Measurements from ENCODE around the gene NUP42.

Gene NUP42

GRCh38 chr7:23204241-23204640 is 22.4 kb downstream of the NUP42 start (continued):
- TF ChIP-seq ZSCAN16 (tag by site-specific recombination; IDR thresholded peaks at IDR 0.05) (no peak), KLF8 (tag by site-specific recombination; IDR thresholded peaks at IDR 0.05) (no peak), ZSCAN18 (tag by site-specific recombination; IDR thresholded peaks at IDR 0.05) (no peak)

- CTCF ChIA-PET: interaction anchor here (0.7 kb wide), 1 partner anchor 151 kb away, joined by 3 read pairs; no protein-coding TSS in a partner anchor
- POLR2A ChIA-PET: no interaction called here
- H3K4me3 ChIP-seq (ENCODE audit: low read depth, low read length): no peak overlapping the region
- H3K4me1 ChIP-seq (ENCODE audit: control insufficient read depth, insufficient read depth, low read length): no peaks in the 10 kb centered on the region
- TF ChIP-seq ZNF670 (tag by site-specific recombination; IDR thresholded peaks at IDR 0.05; ENCODE audit: low read depth) (no peak), YY1 (tag by site-specific recombination; IDR thresholded peaks at IDR 0.05) (no peak), ZNF776 (tag by site-specific recombination; IDR thresholded peaks at IDR 0.05; ENCODE audit: borderline replicate concordance) (no peak), ZNF660 (tag by site-specific recombination; IDR thresholded peaks at IDR 0.05) (no peak), ZNF335 (tag by site-specific recombination; conservative IDR thresholded peaks at IDR 0.05) (no peak), ZBTB11 (tag by site-specific recombination; conservative IDR thresholded peaks at IDR 0.05; ENCODE audit: low read depth) (no peak), ZNF677 (tag by site-specific recombination; IDR thresholded peaks at IDR 0.05) (no peak), ZBTB21 (tag by site-specific recombination; IDR thresholded peaks at IDR 0.05) (no peak), ZNF350 (tag by site-specific recombination; IDR thresholded peaks at IDR 0.05) (no peak), KLF16 (tag by site-specific recombination; IDR thresholded peaks at IDR 0.05) (no peak), ZNF311 (tag by site-specific recombination; IDR thresholded peaks at IDR 0.05; ENCODE audit: borderline replicate concordance) (no peak), ZNF514 (tag by site-specific recombination; IDR thresholded peaks at IDR 0.05) (no peak), KLF8 (tag by site-specific recombination; IDR thresholded peaks at IDR 0.05) (no peak)
- peaks cover 12 to 13% of the 10 kb centered on the region in 2 experiments for H3K36me3 ChIP-seq (ENCODE audit: control insufficient read depth in 2 of 2, insufficient read depth in 1 of 2, low read length in 2 of 2)
- no peak overlapping the region for H3K27ac ChIP-seq (ENCODE audit: extremely low read depth, low read depth, low read length)
- H3K9me3 ChIP-seq (ENCODE audit: control insufficient read depth, insufficient read depth, low read depth, low read length): no peaks in the 10 kb centered on the region
Observed at GRCh38 chr7:23205577-23205908, 23.7 kb downstream of the NUP42 start.

GRCh38 chr7:23205909-23206767 is 24.3 kb downstream of the NUP42 start:
- Histone ChIP-seq H3K27ac (ENCODE audit: extremely low read depth, low read depth, low read length) (no peak overlapping the region), H3K4me1 (ENCODE audit: control insufficient read depth, insufficient read depth, low read length) (no peaks in the 10 kb centered on the region), H3K36me3 (ENCODE audit: control insufficient read depth in 2 of 2, insufficient read depth in 1 of 2, low read length in 2 of 2) (peaks cover 9 to 10% of the 10 kb centered on the region in 2 experiments), H3K9me3 (ENCODE audit: control insufficient read depth, insufficient read depth, low read depth, low read length) (no peaks in the 10 kb centered on the region), H3K4me3 (ENCODE audit: low read depth, low read length) (no peak overlapping the region)
- ChIA-PET POLR2A (no interaction called here), CTCF (interaction anchor here (0.6 to 0.7 kb wide), 3 partner anchors 21 to 151 kb away, joined by 3 to 5 read pairs (median 3); no protein-coding TSS in a partner anchor)
- TF ChIP-seq ZNF510 (tag by site-specific recombination; IDR thresholded peaks at IDR 0.05; ENCODE audit: insufficient replicate concordance): no peak
- no peak for TF ChIP-seq ZNF184 (tag by site-specific recombination; IDR thresholded peaks at IDR 0.05)
- TF ChIP-seq ZNF23 (tag by site-specific recombination; IDR thresholded peaks at IDR 0.05; ENCODE audit: borderline replicate concordance): no peak
- TF ChIP-seq ZNF148 (tag by site-specific recombination; IDR thresholded peaks at IDR 0.05; ENCODE audit: borderline replicate concordance): no peak
- no peak for TF ChIP-seq ELK4 (IDR thresholded peaks at IDR 0.05; ENCODE audit: borderline replicate concordance, low read depth, low read length)
- TF ChIP-seq ZSCAN5A (tag by site-specific recombination; IDR thresholded peaks at IDR 0.05): no peak
- no peak for TF ChIP-seq ZNF239 (tag by site-specific recombination; IDR thresholded peaks at IDR 0.05)
- no peak for TF ChIP-seq ZNF426 (tag by site-specific recombination; IDR thresholded peaks at IDR 0.05)

All from HEK293 (cell line).